Activated CD4-positive, alpha-beta T cell treated with anti-CD3 and anti-CD28 coated beads for 1 hour (primary cell): ENCODE data around the gene TICAM1.
A peak's percentile ranks its signal among the peaks of the same experiment; 100 is the strongest.
"Not testable (repeated sequence)": the region's sequence is repeated elsewhere in the genome, so short reads cannot be mapped to it uniquely, and the experiment has no call there.

Source experiments
- DNase-seq: peaks from one replicate; pipeline ENCODE4 v3.0.0-alpha.2; 2020

The TICAM1 gene

DNA sequence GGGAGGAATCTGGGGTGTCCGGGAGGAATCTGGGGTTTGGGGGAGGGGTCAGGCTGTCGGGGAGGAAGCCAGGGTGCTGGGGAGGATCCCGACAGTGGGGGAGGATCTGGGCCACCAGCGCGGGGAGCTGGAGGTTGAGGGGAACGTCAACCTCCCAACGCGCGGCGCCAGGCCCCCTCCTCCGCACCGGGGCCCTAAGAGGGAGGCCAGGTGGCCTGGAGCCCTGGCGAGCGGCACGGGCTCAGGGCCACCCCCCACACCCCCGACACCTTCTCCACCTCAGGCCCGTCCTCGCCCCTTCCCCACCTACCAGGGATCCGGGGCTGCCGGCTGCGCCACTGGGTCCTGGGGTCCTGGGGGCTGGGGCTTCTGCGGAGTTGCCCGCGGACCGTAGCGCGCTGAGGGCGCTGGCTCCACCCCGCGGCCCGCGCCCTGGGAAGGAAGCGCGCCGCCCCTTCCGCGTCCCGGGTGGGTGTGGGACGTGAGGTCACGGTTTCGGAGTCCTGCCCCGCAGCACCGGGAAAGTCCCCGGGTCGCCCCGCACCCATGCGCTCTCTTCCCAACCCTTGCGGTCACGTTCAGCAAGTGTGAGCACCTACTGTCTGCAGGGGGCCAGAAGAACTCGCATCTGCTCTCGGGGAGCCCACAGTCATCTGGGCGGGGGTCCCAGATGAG lies at the start of gene TICAM1:
Gene TICAM1 (minus strand): TSS at position 409 of the 675 bp plus-strand sequence. CDS start 13,335 bp downstream, outside the sequence.
- peak; percentile 74 for DNase-seq

- DNase-seq, result no peak
Measured at GRCh38 chr19:4879041-4879440, 47.5 kb upstream of the TICAM1 start.

- DNase-seq, result no peak
Measured at GRCh38 chr19:4878491-4878968, 47.0 kb upstream of the TICAM1 start.

- DNase-seq, result no peak
Measured at GRCh38 chr19:4877753-4878490, 46.4 kb upstream of the TICAM1 start.

- DNase-seq, result no peak
Measured at GRCh38 chr19:4873930-4874329, 42.4 kb upstream of the TICAM1 start.

- DNase-seq, result no peak
Measured at GRCh38 chr19:4871711-4872110, 40.2 kb upstream of the TICAM1 start.

GRCh38 chr19:4870025-4870700 lies 38.7 kb upstream of the TICAM1 start:
- no peak for DNase-seq

GRCh38 chr19:4868286-4868834 lies 36.8 kb upstream of the TICAM1 start:
- DNase-seq, result no peak

- DNase-seq, result peak; percentile 82
Measured at GRCh38 chr19:4867534-4868285, 36.2 kb upstream of the TICAM1 start, which contains the start of gene PLIN3. Gene PLIN3, minus strand, starts transcription at chr19:4867667. Its CDS starts 6,273 bp downstream, at chr19:4861394.

GRCh38 chr19:4866595-4867424 lies 35.3 kb upstream of the TICAM1 start:
- DNase-seq, result peak; percentile 15

- no peak for DNase-seq
Measured at GRCh38 chr19:4861147-4861546, 29.6 kb upstream of the TICAM1 start.

DNA sequence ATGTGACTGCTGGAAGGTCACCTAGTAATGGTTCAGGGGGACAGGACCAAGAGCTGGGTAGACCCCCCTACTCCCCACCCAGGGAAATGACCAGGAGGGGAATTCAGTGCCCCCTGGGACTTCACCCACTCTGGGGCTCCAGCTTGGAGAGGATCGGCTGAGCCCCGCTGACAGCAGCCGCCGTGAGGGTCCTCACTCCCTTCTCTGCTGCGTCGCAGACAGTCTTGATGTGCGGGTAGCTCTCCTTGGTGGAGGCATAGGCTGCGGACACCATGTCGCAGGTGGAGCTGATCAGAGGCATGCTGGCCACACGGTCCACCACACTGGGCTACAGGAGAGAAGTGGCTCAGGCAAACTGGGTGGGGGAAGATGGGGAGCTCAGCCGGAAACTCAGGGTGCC lies 28.2 kb upstream of the TICAM1 start:
- no peak for DNase-seq

DNA sequence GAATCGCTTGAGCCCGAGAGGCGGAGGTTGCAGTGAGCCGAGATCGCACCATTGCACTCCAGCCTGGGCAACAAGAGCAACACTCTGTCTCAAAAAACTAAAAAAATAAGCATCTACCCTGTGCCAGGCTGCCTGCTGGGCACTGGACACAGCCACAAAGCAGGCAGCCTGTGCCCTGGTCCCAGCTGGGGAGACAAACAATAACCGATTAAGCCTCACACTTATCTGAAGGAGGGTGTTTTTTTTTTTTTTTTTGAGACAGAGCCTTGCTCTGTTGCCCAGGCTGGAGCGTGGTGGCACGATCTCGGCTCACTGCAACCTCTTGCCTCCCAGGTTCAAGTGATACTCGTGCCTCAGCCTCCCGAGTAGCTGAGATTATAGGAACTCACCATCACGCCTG lies 25.0 kb upstream of the TICAM1 start:
- not testable (repeated sequence) for DNase-seq

DNA sequence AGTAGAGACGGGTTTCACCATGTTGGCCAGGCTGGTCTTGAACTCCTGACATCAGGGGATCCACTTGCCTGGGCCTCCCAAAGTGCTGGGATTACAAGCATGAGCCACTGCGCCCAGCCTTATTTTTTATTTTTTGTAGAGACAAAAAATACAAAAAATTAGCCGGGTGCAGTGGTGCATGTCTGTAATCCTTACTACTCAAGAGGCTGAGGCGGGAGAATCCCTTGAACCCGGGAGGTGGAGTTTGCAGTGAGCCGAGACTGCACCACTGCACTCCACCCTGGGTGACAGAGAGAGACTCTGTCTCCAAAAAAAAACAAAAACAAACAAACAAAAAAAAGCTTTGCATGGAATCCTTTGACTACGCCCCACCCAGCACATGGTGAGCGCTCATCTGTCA lies 22.0 kb upstream of the TICAM1 start:
- DNase-seq, result not testable (repeated sequence)

DNA sequence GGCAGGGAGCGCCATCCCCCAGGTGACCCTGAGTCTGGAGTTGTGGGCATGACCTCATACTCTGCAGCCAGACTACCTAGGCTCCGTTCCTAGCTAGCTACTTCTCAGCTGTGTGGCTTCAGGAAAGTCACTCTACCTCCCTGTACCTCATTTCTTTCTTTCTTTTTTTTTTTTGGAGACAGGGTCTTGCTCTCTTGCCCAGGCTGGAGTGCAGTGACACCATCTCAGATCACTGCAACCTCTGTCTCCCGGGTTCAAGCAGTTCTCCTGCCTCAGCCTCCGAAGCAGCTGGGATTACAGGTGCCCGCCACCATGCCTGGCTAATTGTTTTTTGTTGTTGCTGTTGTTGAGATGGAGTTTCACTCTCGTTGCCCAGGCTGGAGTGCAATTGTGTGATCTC lies 21.0 kb upstream of the TICAM1 start:
- no peak for DNase-seq

DNA sequence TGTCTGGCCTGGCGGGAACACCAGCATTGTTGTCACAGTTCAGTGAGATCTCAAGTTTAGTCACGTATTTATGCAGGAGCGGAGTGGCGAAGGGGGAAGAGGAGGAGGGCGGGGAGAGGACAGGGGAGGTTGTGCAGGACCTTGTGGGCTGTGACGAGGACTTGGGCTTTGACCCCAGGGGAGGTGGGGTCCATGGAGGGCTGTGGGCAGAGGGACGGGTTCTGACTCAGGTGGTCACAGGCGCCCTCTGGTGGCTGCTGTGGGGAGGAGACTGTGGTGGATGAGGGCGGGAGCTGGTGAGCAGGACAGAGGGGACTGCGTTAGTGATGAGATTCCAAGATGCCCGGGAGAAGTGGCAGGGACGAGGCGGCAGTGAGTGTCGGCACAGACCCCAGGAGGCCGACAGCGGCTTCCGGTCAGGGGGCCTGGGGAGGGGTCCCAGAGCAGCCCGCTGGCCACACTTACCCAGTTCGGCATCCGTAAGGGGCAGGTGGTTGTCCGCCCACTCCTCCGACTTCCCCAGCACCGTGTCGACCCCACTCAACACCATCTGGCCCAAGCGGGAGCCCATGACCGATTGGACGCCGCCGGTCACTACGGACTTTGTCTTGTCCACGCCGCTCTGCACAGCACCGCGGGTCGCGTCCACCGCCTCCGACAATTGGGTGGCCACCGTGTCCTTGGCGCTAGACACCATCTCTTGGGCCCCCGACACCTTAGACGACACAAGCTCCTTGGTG lies 20.2 kb upstream of the TICAM1 start:
- DNase-seq, result peak; percentile 58

DNA sequence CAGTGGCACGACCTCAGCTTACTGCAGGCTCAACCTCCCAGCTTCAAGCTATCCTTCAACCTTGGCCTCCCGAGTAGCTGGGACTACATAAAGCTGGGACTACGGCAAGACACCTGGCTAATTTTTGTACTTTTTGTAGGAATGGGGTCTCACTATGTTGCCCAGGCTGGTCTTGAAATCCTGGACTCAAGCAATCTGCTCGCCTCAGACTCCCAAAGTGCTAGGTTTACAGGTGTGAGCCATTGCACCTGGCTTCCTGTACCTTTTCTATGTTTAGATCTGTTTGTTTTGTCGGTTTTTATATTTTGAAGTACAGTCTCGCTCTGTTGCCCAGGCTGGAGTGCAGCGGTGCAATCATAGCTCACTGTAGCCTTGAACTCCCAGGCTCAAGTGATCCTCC lies 17.5 kb upstream of the TICAM1 start:
- no peak for DNase-seq

GRCh38 chr19:4847190-4847973 lies 15.9 kb upstream of the TICAM1 start:
- no peak for DNase-seq

DNA sequence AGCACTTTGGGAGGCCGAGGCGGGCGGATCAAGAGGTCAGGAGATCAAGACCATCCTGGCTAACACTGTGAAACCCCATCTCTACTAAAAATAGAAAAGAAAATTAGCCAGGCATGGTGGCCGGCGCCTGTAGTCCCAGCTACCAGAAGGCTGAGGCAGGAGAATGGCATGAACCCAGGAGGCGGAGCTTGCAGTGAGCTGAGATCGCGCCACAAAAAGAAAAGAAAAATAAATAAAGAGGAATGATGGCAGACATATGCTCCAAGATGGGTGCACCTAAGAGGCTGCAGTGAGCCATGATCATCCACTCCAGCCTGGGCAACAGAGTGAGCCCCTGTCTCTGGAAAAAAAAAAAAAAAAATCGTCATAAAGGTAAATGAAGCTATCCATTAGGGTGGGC lies 14.5 kb upstream of the TICAM1 start:
- not testable (repeated sequence) for DNase-seq
